GM12873 (cell line): ENCODE results near the gene LCE4A.

Source experiments
- TF ChIP-seq, protein P1 (sequence below): IDR thresholded peaks from 2 replicates; pipeline ENCODE4 v1.5.1; 2012; ENCODE audit warnings: low read depth, mild to moderate bottlenecking, moderate library complexity, low read length, control low read depth; ENCODE audit not compliant: insufficient read depth; ENCODE audit errors: missing control alignments

The LCE4A gene

DNA sequence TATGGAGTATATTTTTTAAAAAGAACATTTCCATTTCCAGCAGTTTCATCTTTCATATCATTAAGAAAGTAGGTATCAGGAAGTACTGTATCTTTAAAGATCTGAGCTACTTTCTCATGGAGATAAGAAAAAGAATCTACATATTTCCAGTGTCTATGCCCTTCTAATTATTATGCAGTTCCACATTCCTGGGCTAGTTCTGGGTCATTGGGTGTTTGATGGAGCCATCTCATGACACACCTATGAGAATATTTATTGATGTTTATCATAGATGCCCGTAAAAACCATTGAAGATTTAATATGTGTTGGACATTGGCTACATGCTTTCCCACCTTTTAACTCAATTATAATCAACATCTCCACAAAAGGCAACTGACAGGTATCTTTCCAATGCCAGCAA, 21.0 kb downstream of the LCE4A start:
- TF ChIP-seq, protein P1, sequence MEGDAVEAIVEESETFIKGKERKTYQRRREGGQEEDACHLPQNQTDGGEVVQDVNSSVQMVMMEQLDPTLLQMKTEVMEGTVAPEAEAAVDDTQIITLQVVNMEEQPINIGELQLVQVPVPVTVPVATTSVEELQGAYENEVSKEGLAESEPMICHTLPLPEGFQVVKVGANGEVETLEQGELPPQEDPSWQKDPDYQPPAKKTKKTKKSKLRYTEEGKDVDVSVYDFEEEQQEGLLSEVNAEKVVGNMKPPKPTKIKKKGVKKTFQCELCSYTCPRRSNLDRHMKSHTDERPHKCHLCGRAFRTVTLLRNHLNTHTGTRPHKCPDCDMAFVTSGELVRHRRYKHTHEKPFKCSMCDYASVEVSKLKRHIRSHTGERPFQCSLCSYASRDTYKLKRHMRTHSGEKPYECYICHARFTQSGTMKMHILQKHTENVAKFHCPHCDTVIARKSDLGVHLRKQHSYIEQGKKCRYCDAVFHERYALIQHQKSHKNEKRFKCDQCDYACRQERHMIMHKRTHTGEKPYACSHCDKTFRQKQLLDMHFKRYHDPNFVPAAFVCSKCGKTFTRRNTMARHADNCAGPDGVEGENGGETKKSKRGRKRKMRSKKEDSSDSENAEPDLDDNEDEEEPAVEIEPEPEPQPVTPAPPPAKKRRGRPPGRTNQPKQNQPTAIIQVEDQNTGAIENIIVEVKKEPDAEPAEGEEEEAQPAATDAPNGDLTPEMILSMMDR, result no peak

- TF ChIP-seq, protein P1, result peak; percentile 45
Observed at GRCh38 chr1:152735648-152736047, 27.7 kb downstream of the LCE4A start.

DNA sequence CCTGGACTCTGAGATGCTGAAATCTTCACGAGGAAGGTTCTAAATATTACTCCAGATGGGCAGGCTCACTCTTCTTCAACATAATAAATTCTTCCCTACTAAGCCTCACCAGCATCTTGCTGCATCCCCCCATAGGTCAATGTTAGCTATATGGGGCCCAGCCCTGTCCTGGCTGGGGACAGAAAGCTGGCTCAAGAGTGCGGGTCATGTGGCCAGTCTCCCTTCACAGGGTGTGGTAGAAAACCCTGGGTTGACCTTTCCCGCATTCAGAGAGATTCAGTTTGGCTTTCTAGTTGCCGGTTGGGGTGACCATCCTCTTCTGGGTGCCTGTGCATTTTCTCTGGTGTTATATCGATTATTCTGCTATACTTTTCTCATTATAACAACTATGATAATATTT, 30.0 kb downstream of the LCE4A start:
- TF ChIP-seq, protein P1, result no peak

GRCh38 chr1:152739841-152740240, 31.9 kb downstream of the LCE4A start:
- TF ChIP-seq, protein P1, result no peak

GRCh38 chr1:152741656-152742055, 33.7 kb downstream of the LCE4A start:
- TF ChIP-seq, protein P1, result no peak

DNA sequence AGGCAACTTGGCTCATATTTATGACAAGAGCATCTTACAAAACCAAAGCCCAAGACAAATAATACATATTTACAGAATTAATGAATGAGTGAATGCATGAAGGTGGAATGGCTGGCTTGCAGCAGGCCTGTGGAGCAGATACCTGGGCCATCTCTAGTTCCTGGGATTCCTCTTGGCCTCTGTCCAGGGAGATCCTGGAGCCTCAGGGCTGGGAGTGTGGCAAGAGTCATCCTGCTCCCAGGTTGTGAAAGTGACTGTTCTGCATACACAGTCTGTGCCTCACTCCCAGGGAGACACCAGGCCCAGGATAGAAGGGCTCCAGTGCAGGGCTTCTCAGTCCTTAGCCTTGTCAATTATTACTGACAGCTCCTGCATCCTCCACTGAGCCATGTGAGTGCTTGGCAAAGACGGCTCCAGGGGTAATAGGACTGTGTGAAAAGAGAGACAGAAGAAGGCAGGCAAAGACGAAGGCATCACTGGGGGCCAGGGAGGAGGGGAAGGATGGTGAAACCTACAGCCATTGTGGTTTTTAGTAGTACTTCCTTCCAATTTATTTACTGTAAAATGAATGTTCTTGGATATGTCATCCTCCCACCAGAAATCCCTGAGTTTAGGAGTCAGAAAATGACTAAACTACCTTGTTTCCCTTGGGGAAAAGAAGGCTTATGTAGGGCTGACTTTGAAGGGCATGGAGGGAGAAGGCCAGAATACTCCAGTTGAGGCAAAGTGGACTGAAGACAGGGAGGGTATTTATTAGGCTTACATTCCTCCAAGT, 35.6 kb downstream of the LCE4A start:
- TF ChIP-seq, protein P1, result no peak

- TF ChIP-seq, protein P1, result no peak
Observed at GRCh38 chr1:152745289-152745704, 37.3 kb downstream of the LCE4A start.
